SK-N-SH (cell line): ENCODE data around the gene ZDHHC6. TPM values are rescaled to one million over a fixed set of nuclear protein-coding genes. Genes with fewer than 3 reads are reported as not detected.

Experiments used
- CTCF ChIA-PET: fragments of 300-600, 350-600 bp; formaldehyde crosslinking; extraction: SDS; loops from one replicate; lab custom pipeline; 2021; lab: Yijun Ruan, JAX
- POLR2A ChIA-PET: fragments of 350-600 bp; sonication (Branson Sonifier 250); formaldehyde crosslinking; extraction: SDS; loops from one replicate; lab custom pipeline; 2020; ENCODE audit warnings: antibody characterized with exemption, inconsistent platforms; lab: Yijun Ruan, JAX
- DNase-seq: peaks from one replicate; pipeline ENCODE4 v3.0.0; 2012
- H2AFZ ChIP-seq: fragments of 200-600 bp; sonication (generic); 2 replicates; pipeline ENCODE4 v1.8.1; 2016; ENCODE audit warnings: antibody characterized with exemption, mild to moderate bottlenecking, low read depth
- H3F3A ChIP-seq: fragments of 200-600 bp; sonication (generic); replicated peaks from 2 replicates; pipeline ENCODE3; 2016; ENCODE audit warnings: antibody characterized with exemption, mild to moderate bottlenecking; ENCODE audit not compliant: insufficient read depth
- H3K27ac ChIP-seq, 2 experiments: fragments of 200-500 bp in 1 of 2; fragments of 200-600 bp in 1 of 2; sonication (Bioruptor generic) in 1 of 2; sonication (generic), shearing (Covaris generic) in 1 of 2; 2 replicates each; pipeline versions ENCODE4 v1.5.1 to v1.6.1; 2014 to 2016; ENCODE audit warnings: low read depth in 2 of 2, inconsistent platforms in 1 of 2, low read length in 1 of 2, mild to moderate bottlenecking in 1 of 2, mixed read lengths in 1 of 2
- H3K27me3 ChIP-seq: fragments of 200-600 bp; sonication (generic), shearing (Covaris generic); 2 replicates; pipeline ENCODE4 v1.6.1; 2016; ENCODE audit warnings: mixed run types; ENCODE audit not compliant: insufficient read depth
- H3K36me3 ChIP-seq, 2 experiments: fragments of 200-500 bp in 1 of 2; fragments of 200-600 bp in 1 of 2; sonication (Bioruptor generic) in 1 of 2; sonication (generic) in 1 of 2; replicated peaks in 1 of 2; 2 replicates each; pipeline versions ENCODE3 to v1.5.1; 2014 to 2016; ENCODE audit warnings: low read length in 1 of 2, mild to moderate bottlenecking in 1 of 2; ENCODE audit not compliant: insufficient read depth in 2 of 2, control insufficient read depth in 1 of 2
- H3K4me1 ChIP-seq, 2 experiments: fragments of 200-500 bp in 1 of 2; fragments of 200-600 bp in 1 of 2; sonication (Bioruptor generic) in 1 of 2; sonication (generic), shearing (Covaris generic) in 1 of 2; 2 replicates each; pipeline versions ENCODE4 v1.5.1 to v1.6.1; 2014 to 2016; ENCODE audit warnings: low read depth in 1 of 2, low read length in 1 of 2, mixed run types in 1 of 2; ENCODE audit not compliant: insufficient read depth in 2 of 2, control insufficient read depth in 1 of 2
- H3K4me2 ChIP-seq: fragments of 200-600 bp; sonication (generic), shearing (Covaris generic); 2 replicates; pipeline ENCODE4 v1.6.1; 2017; ENCODE audit warnings: mixed run types
- H3K4me3 ChIP-seq, 2 experiments: fragments of 200-500 bp in 1 of 2; fragments of 200-600 bp in 1 of 2; sonication (Bioruptor generic) in 1 of 2; sonication (generic), shearing (Covaris generic) in 1 of 2; 2 replicates each; pipeline versions ENCODE4 v1.5.1 to v1.8.1; 2014 to 2016; ENCODE audit warnings: low read depth in 2 of 2, inconsistent platforms in 1 of 2, low read length in 1 of 2, mild to moderate bottlenecking in 1 of 2, mixed read lengths in 1 of 2, moderate library complexity in 1 of 2
- H3K79me2 ChIP-seq: fragments of 200-600 bp; sonication (generic); 2 replicates; pipeline ENCODE4 v1.8.1; 2017; ENCODE audit warnings: mild to moderate bottlenecking; ENCODE audit not compliant: insufficient read depth
- H3K9ac ChIP-seq: fragments of 200-600 bp; sonication (generic); 2 replicates; pipeline ENCODE4 v1.6.1; 2017; ENCODE audit warnings: mixed run types
- H3K9me2 ChIP-seq: fragments of 200-600 bp; sonication (generic); 2 replicates; pipeline ENCODE4 v1.6.1; 2017; ENCODE audit warnings: mixed run types
- H3K9me3 ChIP-seq: fragments of 200-600 bp; sonication (generic); 2 replicates; pipeline ENCODE4 v1.6.1; 2017; ENCODE audit warnings: mixed run types, mild to moderate bottlenecking, moderate library complexity
- H4K20me1 ChIP-seq: fragments of 200-600 bp; sonication (generic); 2 replicates; pipeline ENCODE4 v1.6.1; 2017; ENCODE audit warnings: mild to moderate bottlenecking, mixed run types; ENCODE audit not compliant: insufficient read depth
- CHD2 ChIP-seq: fragments of 150-350 bp; IDR thresholded peaks from 2 replicates; pipeline ENCODE4 v1.6.1; 2018; ENCODE audit warnings: low read length; ENCODE audit not compliant: partially characterized antibody
- ELF1 ChIP-seq: IDR thresholded peaks from 2 replicates; pipeline ENCODE4 v1.4.0; 2012
- EP300 ChIP-seq, 2 experiments: IDR thresholded peaks; 2 replicates each; pipeline versions ENCODE4 v1.4.0 to v1.6.1; 2012; ENCODE audit warnings: borderline replicate concordance in 1 of 2, low read depth in 1 of 2, low read length in 1 of 2
- EZH2phosphoT487 ChIP-seq: fragments of 200-600 bp; sonication (generic); IDR thresholded peaks from 2 replicates; pipeline ENCODE4 v1.6.1; 2017; ENCODE audit warnings: low read depth, mixed run types, mild to moderate bottlenecking, antibody characterized with exemption, moderate library complexity, borderline replicate concordance
- FOXJ3 ChIP-seq: sonication (generic); formaldehyde crosslinking; IDR thresholded peaks from 2 replicates; pipeline ENCODE4 v1.5.1; 2020; ENCODE audit warnings: mild to moderate bottlenecking, missing genetic modification reagents
- GABPA ChIP-seq: IDR thresholded peaks from 2 replicates; pipeline ENCODE4 v1.4.0; 2012; ENCODE audit warnings: low read depth, mild to moderate bottlenecking
- MEF2A ChIP-seq: IDR thresholded peaks from 2 replicates; pipeline ENCODE4 v1.4.0; 2012; ENCODE audit warnings: low read depth, borderline replicate concordance
- MXI1 ChIP-seq: IDR thresholded peaks from 2 replicates; pipeline ENCODE4 v1.6.1; 2012; ENCODE audit warnings: mild to moderate bottlenecking, low read depth, low read length, improper control_type of control experiment
- POLR2AphosphoS5 ChIP-seq: IDR thresholded peaks from 2 replicates; pipeline ENCODE4 v1.6.1; 2012; ENCODE audit warnings: low read depth, low read length
- RAD21 ChIP-seq: IDR thresholded peaks from 2 replicates; pipeline ENCODE4 v1.6.1; 2012; ENCODE audit warnings: mild to moderate bottlenecking, low read length
- RCOR1 ChIP-seq: fragments of 150-350 bp; IDR thresholded peaks from 2 replicates; pipeline ENCODE4 v1.6.1; 2017; ENCODE audit warnings: antibody characterized with exemption, low read length
- RFX5 ChIP-seq: IDR thresholded peaks from 2 replicates; pipeline ENCODE4 v1.6.1; 2012; ENCODE audit warnings: mild to moderate bottlenecking, improper control_type of control experiment, low read length
- RXRA ChIP-seq: IDR thresholded peaks from 2 replicates; pipeline ENCODE4 v1.4.0; 2012; ENCODE audit warnings: low read depth, mild to moderate bottlenecking, borderline replicate concordance
- SIN3A ChIP-seq: IDR thresholded peaks from 2 replicates; pipeline ENCODE4 v1.6.1; 2012; ENCODE audit warnings: low read depth, mild to moderate bottlenecking, low read length, moderate library complexity, borderline replicate concordance
- TAF1 ChIP-seq: IDR thresholded peaks from 2 replicates; pipeline ENCODE4 v1.6.1; 2012; ENCODE audit warnings: low read depth, mild to moderate bottlenecking, low read length, moderate library complexity, borderline replicate concordance
- YY1 ChIP-seq: IDR thresholded peaks from 2 replicates; pipeline ENCODE4 v1.4.0; 2012; ENCODE audit warnings: low read depth, mild to moderate bottlenecking
- WGBS: methylation state at CpG from one replicate; pipeline ENCODE4 v1.1.6; 2017; ENCODE audit warnings: low lambda C conversion rate; 5-methylcytosine and 5-hydroxymethylcytosine counted together
- polyA plus RNA-seq, 3 experiments: library from polyadenylated mRNA; depleted of rRNA; stranded (reverse); fragments of >200 nt; gene quantifications; 2 replicates each; pipeline ENCODE4 v1.2.3, GENCODE V29; 2012
- TF ChIP-seq, protein P1 (sequence below): IDR thresholded peaks from 2 replicates; pipeline ENCODE4 v1.6.1; 2012; ENCODE audit warnings: mild to moderate bottlenecking, low read depth, low read length, moderate library complexity
- TF ChIP-seq, protein P2 (sequence below): IDR thresholded peaks from 2 replicates; pipeline ENCODE4 v1.4.0; 2012; ENCODE audit warnings: low read depth, borderline replicate concordance
- TF ChIP-seq, protein P3 (sequence below): IDR thresholded peaks from 2 replicates; pipeline ENCODE4 v1.4.0; 2012; ENCODE audit warnings: low read depth

The ZDHHC6 gene
- polyA plus RNA-seq, 1 of the 3 experiments (the other 2 are of a cell fraction), result 12.5 TPM

DNA sequence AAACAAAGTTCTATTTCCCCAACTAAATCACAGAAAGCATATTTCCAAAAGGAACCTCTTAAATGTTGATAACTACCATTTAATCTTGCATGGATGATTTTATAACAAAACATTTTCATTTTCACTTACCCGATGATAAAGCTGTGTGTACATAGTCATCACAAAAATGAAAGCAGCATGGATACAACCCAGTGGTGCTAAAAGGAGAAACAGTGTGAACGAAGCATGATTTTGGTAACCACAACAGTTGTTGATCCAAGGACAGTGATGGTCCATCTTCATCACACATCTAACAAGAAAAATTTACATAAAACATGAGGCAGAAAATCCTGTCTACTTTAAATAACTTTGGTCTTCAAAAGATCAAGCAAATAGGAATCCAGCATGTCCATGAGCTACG lies 4.7 kb downstream of the ZDHHC6 start (continued):
- TF ChIP-seq GABPA, result no peak
- TF ChIP-seq MEF2A, result no peak
- TF ChIP-seq RXRA, result no peak
- no peak for TF ChIP-seq EP300 (IDR thresholded peaks at IDR 0.05; ENCODE audit: borderline replicate concordance in 1 of 2, low read depth in 1 of 2, low read length in 1 of 2)
- TF ChIP-seq MXI1, result no peak
- TF ChIP-seq RFX5, result no peak

DNA sequence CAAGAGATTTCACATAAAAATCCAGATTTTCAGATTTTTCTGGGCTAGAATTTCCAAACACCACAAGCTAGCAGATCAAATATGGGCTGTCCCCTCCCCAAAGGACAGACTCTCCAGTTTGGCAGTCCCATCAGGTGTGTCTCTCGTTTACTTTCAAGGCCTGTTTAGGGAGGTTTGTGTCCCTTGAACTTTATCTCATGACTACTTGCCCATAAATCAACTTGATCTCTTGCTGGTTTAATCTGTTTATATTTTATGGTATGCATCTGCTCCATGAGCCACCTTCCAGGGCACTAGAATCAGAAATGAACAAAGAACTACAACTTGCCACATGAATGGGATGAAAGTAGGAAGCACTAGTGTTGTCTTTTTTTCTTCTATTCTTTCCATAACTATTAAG lies 5.2 kb downstream of the ZDHHC6 start:
- peaks cover 6% of the 10 kb centered on the region in 2 experiments; a peak in 3 of 4 replicates for H3K4me1 ChIP-seq

More for the DNA sequence above, 5.2 kb downstream of the ZDHHC6 start:
- peaks cover 29% of the 10 kb centered on the region for H3K79me2 ChIP-seq
- H3K36me3 ChIP-seq, result peaks cover 58 to 77% of the 10 kb centered on the region in 2 experiments
- H3K9me3 ChIP-seq, result no peaks in the 10 kb centered on the region
- H3K9me2 ChIP-seq, result no peaks in the 10 kb centered on the region
- ChIA-PET POLR2A (no interaction called here), CTCF (no interaction called here)
- no peak overlapping the region for H3K4me3 ChIP-seq
- TF ChIP-seq, protein P1, sequence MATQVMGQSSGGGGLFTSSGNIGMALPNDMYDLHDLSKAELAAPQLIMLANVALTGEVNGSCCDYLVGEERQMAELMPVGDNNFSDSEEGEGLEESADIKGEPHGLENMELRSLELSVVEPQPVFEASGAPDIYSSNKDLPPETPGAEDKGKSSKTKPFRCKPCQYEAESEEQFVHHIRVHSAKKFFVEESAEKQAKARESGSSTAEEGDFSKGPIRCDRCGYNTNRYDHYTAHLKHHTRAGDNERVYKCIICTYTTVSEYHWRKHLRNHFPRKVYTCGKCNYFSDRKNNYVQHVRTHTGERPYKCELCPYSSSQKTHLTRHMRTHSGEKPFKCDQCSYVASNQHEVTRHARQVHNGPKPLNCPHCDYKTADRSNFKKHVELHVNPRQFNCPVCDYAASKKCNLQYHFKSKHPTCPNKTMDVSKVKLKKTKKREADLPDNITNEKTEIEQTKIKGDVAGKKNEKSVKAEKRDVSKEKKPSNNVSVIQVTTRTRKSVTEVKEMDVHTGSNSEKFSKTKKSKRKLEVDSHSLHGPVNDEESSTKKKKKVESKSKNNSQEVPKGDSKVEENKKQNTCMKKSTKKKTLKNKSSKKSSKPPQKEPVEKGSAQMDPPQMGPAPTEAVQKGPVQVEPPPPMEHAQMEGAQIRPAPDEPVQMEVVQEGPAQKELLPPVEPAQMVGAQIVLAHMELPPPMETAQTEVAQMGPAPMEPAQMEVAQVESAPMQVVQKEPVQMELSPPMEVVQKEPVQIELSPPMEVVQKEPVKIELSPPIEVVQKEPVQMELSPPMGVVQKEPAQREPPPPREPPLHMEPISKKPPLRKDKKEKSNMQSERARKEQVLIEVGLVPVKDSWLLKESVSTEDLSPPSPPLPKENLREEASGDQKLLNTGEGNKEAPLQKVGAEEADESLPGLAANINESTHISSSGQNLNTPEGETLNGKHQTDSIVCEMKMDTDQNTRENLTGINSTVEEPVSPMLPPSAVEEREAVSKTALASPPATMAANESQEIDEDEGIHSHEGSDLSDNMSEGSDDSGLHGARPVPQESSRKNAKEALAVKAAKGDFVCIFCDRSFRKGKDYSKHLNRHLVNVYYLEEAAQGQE, result no peak
- TF ChIP-seq MXI1, result no peak
- no peak for TF ChIP-seq CHD2
- no peak for TF ChIP-seq RCOR1
- TF ChIP-seq SIN3A, result no peak
- TF ChIP-seq TAF1, result no peak
- TF ChIP-seq EP300 (IDR thresholded peaks at IDR 0.05; ENCODE audit: borderline replicate concordance in 1 of 2, low read depth in 1 of 2, low read length in 1 of 2), result no peak
- TF ChIP-seq FOXJ3 (CRISPR knock-in tag), result no peak
- TF ChIP-seq, protein P2, sequence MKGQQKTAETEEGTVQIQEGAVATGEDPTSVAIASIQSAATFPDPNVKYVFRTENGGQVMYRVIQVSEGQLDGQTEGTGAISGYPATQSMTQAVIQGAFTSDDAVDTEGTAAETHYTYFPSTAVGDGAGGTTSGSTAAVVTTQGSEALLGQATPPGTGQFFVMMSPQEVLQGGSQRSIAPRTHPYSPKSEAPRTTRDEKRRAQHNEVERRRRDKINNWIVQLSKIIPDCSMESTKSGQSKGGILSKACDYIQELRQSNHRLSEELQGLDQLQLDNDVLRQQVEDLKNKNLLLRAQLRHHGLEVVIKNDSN, result no peak
- TF ChIP-seq RAD21, result no peak
- TF ChIP-seq POLR2AphosphoS5, result no peak
- TF ChIP-seq MEF2A, result no peak
- TF ChIP-seq YY1, result no peak
- TF ChIP-seq, protein P3, sequence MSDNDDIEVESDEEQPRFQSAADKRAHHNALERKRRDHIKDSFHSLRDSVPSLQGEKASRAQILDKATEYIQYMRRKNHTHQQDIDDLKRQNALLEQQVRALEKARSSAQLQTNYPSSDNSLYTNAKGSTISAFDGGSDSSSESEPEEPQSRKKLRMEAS, result no peak
- no peak for TF ChIP-seq ELF1
- TF ChIP-seq EZH2phosphoT487, result no peak
- TF ChIP-seq, all 33 proteins: peak for 0
- Histone ChIP-seq H3K9ac (no peak overlapping the region), H3K4me2 (no peak overlapping the region), H3K27ac (no peak overlapping the region), H2AFZ (no peak overlapping the region), H3K27me3 (no peaks in the 10 kb centered on the region), H3F3A (peaks cover 9% of the 10 kb centered on the region), H4K20me1 (no peaks in the 10 kb centered on the region)
- DNase-seq, result no peak
- 45% methylated on average over 1 of the region's 1 CpG for WGBS
